DMS114 treated with DMSO at 0.1 percent for 48 hours (cell line): Measurements from ENCODE around the gene CECR2.

Source experiments
- DNase-seq: peaks from one replicate; lab custom pipeline; 2025; ENCODE audit not compliant: unreplicated experiment; lab: John Stamatoyannopoulos, UW

The CECR2 gene

DNA sequence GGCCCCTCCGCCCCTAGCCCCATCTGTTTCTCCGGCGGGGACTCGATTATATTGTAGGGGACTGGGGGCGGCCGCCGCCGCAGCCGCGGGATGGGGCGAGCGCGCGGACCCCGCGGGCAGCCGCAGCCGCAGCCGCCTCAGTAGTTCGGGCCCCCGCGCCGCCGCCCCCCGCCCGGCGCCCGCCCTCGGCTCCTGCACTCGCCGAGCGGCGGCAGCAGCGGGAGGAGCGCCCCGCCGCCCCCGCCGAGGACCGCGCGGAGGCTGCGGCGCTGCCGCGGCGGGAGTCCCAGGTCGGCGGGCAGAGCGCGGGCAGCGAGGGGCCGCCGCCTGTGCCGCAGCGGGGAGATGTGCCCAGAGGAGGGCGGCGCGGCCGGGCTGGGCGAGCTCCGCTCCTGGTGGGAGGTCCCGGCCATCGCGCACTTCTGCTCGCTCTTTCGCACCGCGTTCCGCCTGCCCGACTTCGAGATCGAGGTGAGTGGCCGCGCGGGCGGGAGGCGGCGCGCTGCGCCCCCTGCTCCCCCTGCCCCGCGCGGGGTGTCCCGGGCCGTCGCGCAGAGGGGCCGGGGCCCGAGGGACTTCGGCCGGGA lies at the start of gene CECR2:
TSS of gene CECR2 (plus strand) at position 22 of the 587 bp plus-strand sequence. CDS start at position 346, 324 bp downstream.
- DNase-seq, result peak; percentile 8

GRCh38 chr22:17319546-17319945 lies 49.7 kb upstream of the CECR2 start:
- DNase-seq, result no peak

- no peak for DNase-seq
Observed at GRCh38 chr22:17322511-17322910, 46.7 kb upstream of the CECR2 start.

DNA sequence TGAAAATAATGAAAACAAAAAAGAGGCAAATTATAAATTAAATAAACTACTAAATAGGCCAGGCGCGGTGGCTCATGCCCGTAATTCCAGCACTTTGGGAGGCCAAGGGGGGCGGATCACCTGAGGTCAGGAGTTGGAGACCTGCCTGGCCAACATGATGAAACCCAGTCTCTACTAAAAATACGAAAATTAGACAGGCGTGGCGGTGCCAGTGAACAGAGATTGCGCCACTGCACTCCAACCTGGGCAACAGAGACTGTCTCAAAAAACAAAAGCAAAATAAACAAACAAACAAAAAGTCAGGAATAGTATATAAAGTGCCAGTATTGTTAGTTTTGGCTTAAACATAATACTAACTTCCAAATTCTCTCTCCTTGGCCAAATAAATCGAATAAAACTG lies 37.6 kb upstream of the CECR2 start:
- no peak for DNase-seq

DNA sequence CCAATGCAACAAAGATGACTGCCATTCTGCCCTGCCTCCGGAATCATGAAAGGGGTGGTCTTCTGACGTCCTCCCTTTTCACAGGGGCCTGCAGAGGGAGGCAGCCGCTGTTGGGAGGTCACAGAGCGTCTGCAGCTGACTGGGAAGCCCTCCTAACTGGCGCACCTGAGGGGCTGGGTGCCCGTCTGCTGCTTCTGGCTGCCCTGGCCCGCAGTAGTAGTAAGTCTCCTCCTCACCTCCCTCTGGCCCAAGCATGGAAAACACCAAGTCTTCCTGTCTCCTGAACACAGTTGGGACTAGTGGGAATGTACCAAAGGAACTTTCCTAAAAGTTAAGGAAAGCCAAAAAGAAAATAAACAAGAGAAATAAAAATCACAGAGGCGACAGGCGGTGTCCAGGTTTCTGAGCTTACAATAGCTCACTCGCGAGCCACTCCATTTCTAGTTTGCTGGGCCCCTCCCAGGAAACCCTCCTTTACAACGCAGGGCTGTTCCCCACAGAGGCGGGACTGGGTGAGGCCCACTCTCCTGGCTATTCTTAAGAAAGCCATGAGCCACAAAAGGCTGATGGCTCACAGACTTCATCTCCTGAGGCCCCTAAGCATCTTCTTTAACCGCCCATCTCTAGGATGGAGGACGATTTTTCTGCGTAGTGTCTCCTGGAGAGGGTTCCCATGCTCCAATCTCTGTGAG lies 37.0 kb upstream of the CECR2 start:
- no peak for DNase-seq

- no peak for DNase-seq
Observed at GRCh38 chr22:17334059-17334458, 35.2 kb upstream of the CECR2 start.

- no peak for DNase-seq
Observed at GRCh38 chr22:17334983-17335382, 34.3 kb upstream of the CECR2 start.

- DNase-seq, result no peak
Observed at GRCh38 chr22:17336061-17336460, 33.2 kb upstream of the CECR2 start.

GRCh38 chr22:17337639-17338038 lies 31.6 kb upstream of the CECR2 start:
- no peak for DNase-seq

DNA sequence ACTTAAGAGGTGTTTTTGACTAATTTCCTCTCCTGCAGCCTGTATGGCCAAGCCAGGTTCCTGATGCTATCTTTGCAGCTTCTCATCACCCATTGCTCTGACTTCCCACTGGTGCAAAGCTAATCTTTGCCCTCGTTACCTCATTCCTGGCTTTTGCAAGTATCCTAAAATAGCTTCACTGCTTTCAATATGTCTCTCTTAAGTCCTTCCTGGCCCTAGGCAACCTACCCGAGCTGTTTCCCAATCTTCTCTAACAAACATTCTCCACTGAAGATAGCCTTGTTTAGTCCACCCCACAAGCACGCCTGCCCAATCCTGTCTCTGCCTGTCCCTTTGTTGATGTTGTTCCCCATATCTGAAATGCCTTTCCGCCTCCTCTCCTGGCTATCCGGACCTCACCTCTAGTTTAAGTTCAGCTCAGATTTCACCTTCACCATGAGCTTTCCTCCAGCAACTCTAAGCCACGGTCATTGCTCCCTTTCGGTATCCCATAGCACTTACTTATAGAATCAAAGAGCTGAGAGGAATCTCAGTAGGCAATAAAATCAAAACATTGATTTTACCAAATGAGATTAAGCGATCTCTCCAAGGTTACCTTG lies 30.1 kb upstream of the CECR2 start:
- DNase-seq, result no peak

DNA sequence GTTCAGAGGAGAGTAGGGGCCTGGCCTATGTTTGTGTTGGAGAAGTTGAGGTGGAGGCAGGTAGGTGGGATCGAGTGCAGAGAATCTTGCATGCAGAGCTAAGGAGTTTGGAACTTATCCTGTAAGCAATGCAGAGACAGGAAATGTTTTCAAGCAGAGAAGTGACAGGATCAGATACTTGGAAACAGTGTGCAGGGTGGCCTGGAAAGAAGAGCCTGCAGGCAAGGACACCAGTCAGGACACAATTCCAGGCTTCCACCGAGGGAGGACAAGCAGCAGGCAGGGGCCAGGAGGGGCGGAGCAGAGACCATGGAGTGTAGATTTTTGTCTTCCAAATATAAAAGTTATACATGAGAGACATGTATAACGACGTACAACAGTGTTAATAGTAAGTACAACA lies 26.9 kb upstream of the CECR2 start:
- DNase-seq, result no peak

GRCh38 chr22:17343766-17344165 lies 25.5 kb upstream of the CECR2 start:
- no peak for DNase-seq

GRCh38 chr22:17346578-17346977 lies 22.7 kb upstream of the CECR2 start:
- no peak for DNase-seq

DNA sequence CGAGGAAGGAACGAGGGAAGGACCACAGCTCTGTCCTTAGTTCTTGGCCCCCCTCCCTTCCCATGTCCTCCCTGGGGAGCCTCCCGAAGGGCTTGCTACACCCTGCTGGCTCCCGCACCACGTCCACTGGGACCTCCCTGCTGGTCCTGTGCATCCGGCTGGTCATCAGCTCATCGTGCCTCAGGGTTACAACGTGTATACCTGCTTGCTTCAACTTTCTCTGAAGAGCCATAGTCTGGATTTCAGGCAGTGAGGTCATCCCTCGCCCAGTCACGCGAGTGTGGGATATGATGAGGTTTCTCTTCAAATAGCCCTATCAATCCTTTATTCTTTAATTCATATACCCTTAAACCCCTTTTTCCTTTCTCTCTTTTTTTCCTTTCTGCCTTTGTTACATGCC lies 21.5 kb upstream of the CECR2 start:
- DNase-seq, result no peak

DNA sequence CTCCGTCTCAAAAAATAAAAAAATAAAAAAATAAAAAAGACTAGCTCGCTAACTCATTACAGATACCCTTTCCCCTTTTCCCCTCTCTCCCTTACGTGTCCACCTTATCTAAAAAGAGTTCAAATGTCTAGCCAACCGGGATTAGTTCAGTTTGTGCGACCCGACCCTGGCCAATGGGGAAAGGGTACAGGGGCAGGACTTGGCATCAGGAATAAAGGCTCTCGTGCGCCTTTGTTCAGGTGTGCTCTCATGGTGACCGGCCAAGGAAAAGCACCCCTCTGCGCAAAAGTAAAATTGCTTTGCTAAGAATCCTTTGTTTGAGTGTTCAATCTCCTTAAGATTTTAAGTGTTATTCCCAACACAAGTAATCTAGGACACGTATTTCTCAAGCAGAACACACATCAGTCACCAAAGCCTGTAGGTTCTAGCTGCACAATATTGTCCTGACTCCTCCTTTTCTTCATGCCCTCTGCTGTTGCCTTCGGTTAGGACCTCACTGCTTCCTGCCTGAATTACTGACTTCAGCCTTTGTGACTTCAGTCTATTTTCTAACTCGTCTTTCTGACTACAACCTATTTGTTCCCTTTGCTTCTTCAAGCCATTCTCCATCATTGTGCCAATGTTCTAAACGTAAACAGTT lies 20.7 kb upstream of the CECR2 start:
- peak; percentile 12 for DNase-seq

DNA sequence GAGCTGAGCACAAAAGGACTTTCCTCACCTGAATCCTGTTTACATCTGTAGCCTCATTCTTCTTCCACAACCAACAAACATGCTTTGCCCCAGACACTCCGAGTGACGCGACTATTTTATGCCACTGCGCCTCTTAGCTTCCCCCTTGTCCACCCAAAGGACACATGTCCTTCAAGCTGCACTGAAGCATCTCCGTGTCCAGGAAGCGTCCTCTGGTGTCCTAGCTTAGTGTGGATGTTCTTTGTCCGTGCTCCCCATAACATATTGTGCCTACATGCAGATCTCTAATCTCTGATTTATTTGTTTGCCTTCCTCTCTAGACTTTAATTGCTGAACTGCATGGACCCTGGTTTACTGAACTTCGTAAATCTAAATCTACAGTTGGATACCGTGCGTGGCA lies 20.1 kb upstream of the CECR2 start:
- DNase-seq, result no peak

- no peak for DNase-seq
Observed at GRCh38 chr22:17350292-17350691, 19.0 kb upstream of the CECR2 start.

DNA sequence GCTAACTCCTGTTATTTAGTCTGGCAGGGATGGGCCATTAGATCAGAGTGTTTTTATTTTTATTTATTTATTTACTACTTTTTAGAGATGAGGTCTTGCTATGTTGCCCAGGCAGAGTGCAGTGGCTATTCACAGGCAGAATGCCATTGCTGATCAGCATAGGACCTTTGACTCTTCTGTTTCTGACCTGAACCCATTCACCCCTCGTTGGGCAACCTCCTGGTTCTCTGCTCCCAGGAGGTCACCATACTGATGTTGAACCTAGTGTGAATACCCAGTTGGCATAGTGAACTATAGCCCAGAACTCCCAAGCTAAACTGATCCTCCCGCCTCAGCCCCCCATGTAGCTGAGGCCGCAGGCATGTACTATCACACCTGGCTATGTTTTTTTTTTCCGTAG lies 16.5 kb upstream of the CECR2 start:
- no peak for DNase-seq

DNA sequence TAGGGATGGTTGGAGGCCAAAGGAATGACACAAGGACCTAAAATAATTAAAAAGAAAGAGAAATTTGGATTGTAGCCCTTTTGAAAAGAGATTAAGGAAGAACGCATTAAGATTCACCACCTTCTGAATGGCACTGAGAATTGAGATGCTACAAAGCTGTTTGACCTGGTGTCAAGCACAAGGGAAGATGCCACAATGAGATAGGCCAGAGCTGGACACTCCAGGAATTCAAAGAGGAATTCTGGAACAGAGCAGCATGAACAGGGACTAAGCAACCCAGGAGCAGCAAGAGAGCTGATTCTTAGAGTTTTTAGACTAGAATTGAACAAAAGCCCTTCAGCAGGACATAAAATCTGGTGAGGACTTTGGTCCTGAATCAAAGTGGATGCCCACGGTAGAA lies 11.6 kb upstream of the CECR2 start:
- no peak for DNase-seq

GRCh38 chr22:17358415-17358814 lies 10.8 kb upstream of the CECR2 start:
- DNase-seq, result no peak

GRCh38 chr22:17359501-17359900 lies 9.8 kb upstream of the CECR2 start:
- no peak for DNase-seq

DNA sequence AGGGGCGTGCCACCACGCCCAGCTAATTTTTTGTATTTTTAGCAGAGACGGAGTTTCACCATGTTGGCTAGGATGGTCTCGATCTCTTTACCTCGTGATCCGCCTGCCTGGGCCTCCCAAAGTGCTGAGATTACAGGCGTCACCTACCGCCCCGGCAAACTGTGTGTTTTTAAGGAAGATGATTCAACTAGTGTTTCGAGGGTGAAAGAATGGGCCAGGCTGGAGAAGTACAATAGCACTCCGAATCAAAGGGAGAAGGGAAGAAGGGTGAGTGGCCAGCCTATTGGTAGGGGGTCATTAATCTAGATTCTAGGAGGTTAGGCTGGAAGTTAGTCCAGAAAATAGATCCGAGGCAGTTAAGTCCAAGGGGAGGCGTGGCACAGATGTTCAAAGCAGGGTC lies 2.9 kb upstream of the CECR2 start:
- no peak for DNase-seq
